ENCODE measurements around the gene GSTA4. TPM values are rescaled to one million over a fixed set of nuclear protein-coding genes. Genes with fewer than 3 reads are reported as not detected.

The GSTA4 gene
- total RNA-seq, 1 donor from 2014 or later, result 31.4 TPM

DNA sequence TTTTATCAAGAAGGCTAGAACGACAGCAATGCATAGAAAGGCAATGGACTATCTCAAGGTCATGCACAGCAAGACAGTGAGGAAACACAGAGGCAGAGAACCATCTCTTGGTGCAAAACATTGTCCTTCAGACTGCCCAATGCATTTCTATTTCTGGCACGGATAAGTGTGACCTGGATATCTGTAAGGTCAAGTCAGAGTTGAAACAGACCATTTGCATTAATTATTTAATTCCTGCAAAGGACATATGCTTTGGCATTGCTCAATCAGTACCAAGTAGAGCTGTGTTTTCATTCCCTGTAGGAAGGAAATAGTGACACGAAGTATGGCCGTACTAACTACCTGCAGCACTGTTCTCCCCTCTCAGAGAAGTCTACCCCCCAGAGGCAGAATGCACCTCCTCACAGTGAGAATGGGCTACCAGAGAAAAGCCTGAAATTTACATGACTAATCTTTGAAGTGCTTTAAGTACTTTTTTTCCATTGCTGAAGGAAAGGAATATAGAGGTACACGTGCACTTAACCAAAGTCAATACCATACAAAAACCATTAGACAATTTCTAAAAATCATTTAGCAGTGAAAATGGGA, 32.1 kb upstream of the GSTA4 start:
- Mint-ChIP-seq H3K27me3 (ENCODE audit: low read depth) (no peaks in the 10 kb centered on the region), H3K27ac (ENCODE audit: unreplicated experiment) (no peak overlapping the region), H3K4me1 (ENCODE audit: low read depth) (no peaks in the 10 kb centered on the region), H3K9me3 (ENCODE audit: low read depth) (no peaks in the 10 kb centered on the region), H3K4me3 (ENCODE audit: unreplicated experiment) (no peak overlapping the region), H3K36me3 (ENCODE audit: low read depth) (peaks cover 24% of the 10 kb centered on the region)
- DNase-seq (ENCODE audit: low spot score), result no peak
- TF ChIP-seq, protein P1, sequence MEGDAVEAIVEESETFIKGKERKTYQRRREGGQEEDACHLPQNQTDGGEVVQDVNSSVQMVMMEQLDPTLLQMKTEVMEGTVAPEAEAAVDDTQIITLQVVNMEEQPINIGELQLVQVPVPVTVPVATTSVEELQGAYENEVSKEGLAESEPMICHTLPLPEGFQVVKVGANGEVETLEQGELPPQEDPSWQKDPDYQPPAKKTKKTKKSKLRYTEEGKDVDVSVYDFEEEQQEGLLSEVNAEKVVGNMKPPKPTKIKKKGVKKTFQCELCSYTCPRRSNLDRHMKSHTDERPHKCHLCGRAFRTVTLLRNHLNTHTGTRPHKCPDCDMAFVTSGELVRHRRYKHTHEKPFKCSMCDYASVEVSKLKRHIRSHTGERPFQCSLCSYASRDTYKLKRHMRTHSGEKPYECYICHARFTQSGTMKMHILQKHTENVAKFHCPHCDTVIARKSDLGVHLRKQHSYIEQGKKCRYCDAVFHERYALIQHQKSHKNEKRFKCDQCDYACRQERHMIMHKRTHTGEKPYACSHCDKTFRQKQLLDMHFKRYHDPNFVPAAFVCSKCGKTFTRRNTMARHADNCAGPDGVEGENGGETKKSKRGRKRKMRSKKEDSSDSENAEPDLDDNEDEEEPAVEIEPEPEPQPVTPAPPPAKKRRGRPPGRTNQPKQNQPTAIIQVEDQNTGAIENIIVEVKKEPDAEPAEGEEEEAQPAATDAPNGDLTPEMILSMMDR (IDR thresholded peaks at IDR 0.05), result no peak

GRCh38 chr6:53026526-53026925, 31.4 kb upstream of the GSTA4 start:
- Mint-ChIP-seq H3K27me3 (ENCODE audit: low read depth) (no peaks in the 10 kb centered on the region), H3K4me1 (ENCODE audit: low read depth) (no peaks in the 10 kb centered on the region), H3K27ac (ENCODE audit: unreplicated experiment) (no peak overlapping the region), H3K36me3 (ENCODE audit: low read depth) (peaks cover 24% of the 10 kb centered on the region), H3K9me3 (ENCODE audit: low read depth) (no peaks in the 10 kb centered on the region), H3K4me3 (ENCODE audit: unreplicated experiment) (no peak overlapping the region)
- TF ChIP-seq, protein P1 (IDR thresholded peaks at IDR 0.05), result no peak
- DNase-seq (ENCODE audit: low spot score), result no peak

- H3K27ac Mint-ChIP-seq (ENCODE audit: unreplicated experiment), result no peak overlapping the region
- TF ChIP-seq, protein P1 (IDR thresholded peaks at IDR 0.05), result no peak
- DNase-seq (ENCODE audit: low spot score), result no peak
- H3K4me1 Mint-ChIP-seq (ENCODE audit: low read depth), result no peaks in the 10 kb centered on the region
- no peaks in the 10 kb centered on the region for H3K9me3 Mint-ChIP-seq (ENCODE audit: low read depth)
- H3K27me3 Mint-ChIP-seq (ENCODE audit: low read depth), result no peaks in the 10 kb centered on the region
- H3K36me3 Mint-ChIP-seq (ENCODE audit: low read depth), result peaks cover 15% of the 10 kb centered on the region
- no peak overlapping the region for H3K4me3 Mint-ChIP-seq (ENCODE audit: unreplicated experiment)
These were observed 28.2 kb upstream of the GSTA4 start for GRCh38 chr6:53023323-53023722.

- Mint-ChIP-seq H3K36me3 (ENCODE audit: low read depth) (peaks cover 21% of the 10 kb centered on the region), H3K4me1 (ENCODE audit: low read depth) (peaks cover under 1% of the 10 kb centered on the region)
- no peak for DNase-seq (ENCODE audit: low spot score)
These were observed 25.1 kb upstream of the GSTA4 start for GRCh38 chr6:53020005-53020744.

DNA sequence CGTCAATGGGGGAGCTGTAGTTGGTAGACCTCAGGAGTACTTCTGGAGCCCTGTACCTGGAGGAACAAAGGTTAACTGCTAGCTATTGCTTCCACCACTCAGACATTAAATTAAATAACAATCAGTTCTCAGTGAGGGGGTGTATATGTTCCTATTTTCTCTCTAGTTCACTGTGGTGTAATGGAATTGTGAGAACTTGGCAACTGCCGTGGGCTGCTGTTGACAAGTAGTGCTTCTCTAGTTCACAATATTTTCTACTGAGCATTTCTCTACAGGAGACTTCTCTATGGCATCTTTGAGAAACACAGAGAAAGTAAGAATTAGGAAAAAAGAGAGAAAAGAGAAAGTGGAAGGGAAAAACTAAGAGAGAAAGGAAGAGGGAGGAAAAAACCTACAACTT, 23.4 kb upstream of the GSTA4 start:
- peaks cover 18% of the 10 kb centered on the region for H3K4me1 Mint-ChIP-seq (ENCODE audit: low read depth)
- H3K4me3 Mint-ChIP-seq (ENCODE audit: unreplicated experiment), result no peak overlapping the region
- no peak overlapping the region for H3K27ac Mint-ChIP-seq (ENCODE audit: unreplicated experiment)
- H3K36me3 Mint-ChIP-seq (ENCODE audit: low read depth), result peaks cover 18% of the 10 kb centered on the region
- no peaks in the 10 kb centered on the region for H3K27me3 Mint-ChIP-seq (ENCODE audit: low read depth)
- no peaks in the 10 kb centered on the region for H3K9me3 Mint-ChIP-seq (ENCODE audit: low read depth)
- DNase-seq (ENCODE audit: low spot score), result no peak
- TF ChIP-seq, protein P1 (IDR thresholded peaks at IDR 0.05), result no peak

More at GRCh38 chr6:53020005-53020744, 25.1 kb upstream of the GSTA4 start:
- TF ChIP-seq, protein P1 (IDR thresholded peaks at IDR 0.05), result no peak
- Mint-ChIP-seq H3K9me3 (ENCODE audit: low read depth) (no peaks in the 10 kb centered on the region), H3K4me3 (ENCODE audit: unreplicated experiment) (no peak overlapping the region), H3K27me3 (ENCODE audit: low read depth) (no peaks in the 10 kb centered on the region), H3K27ac (ENCODE audit: unreplicated experiment) (no peak overlapping the region)
